Measurements from ENCODE around the gene PCDHAC1.

PCDHAC1 gene

GRCh38 chr5:140926443-140927227 is 536 bp downstream of the PCDHAC1 start:
- no peak overlapping the region for H3K4me3 ChIP-seq (ENCODE audit: low read depth in 1 of 2, low read length in 2 of 2)
- H3K4me1 ChIP-seq (ENCODE audit: insufficient read depth, low read length), result no peaks in the 10 kb centered on the region
- H3K36me3 ChIP-seq (ENCODE audit: insufficient read depth, low read length), result no peaks in the 10 kb centered on the region
- DNase-seq (no peak), ATAC-seq (ENCODE audit: insufficient read depth, low read depth) (no peak)
- TF ChIP-seq EZH2 (IDR thresholded peaks at IDR 0.05; ENCODE audit: borderline replicate concordance, low read depth, low read length, severe bottlenecking), result no peak
- TF ChIP-seq, protein P1, sequence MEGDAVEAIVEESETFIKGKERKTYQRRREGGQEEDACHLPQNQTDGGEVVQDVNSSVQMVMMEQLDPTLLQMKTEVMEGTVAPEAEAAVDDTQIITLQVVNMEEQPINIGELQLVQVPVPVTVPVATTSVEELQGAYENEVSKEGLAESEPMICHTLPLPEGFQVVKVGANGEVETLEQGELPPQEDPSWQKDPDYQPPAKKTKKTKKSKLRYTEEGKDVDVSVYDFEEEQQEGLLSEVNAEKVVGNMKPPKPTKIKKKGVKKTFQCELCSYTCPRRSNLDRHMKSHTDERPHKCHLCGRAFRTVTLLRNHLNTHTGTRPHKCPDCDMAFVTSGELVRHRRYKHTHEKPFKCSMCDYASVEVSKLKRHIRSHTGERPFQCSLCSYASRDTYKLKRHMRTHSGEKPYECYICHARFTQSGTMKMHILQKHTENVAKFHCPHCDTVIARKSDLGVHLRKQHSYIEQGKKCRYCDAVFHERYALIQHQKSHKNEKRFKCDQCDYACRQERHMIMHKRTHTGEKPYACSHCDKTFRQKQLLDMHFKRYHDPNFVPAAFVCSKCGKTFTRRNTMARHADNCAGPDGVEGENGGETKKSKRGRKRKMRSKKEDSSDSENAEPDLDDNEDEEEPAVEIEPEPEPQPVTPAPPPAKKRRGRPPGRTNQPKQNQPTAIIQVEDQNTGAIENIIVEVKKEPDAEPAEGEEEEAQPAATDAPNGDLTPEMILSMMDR (IDR thresholded peaks at IDR 0.05; ENCODE audit: borderline replicate concordance, extremely low read depth, low read length, poor library complexity, severe bottlenecking), result no peak
- no peaks in the 10 kb centered on the region for H4K20me1 ChIP-seq (ENCODE audit: insufficient read depth, low read length)
- no peaks in the 10 kb centered on the region for H3K79me2 ChIP-seq (ENCODE audit: insufficient read depth, low read length)
- no peak overlapping the region for H3K27ac ChIP-seq (ENCODE audit: low read length)
- H3K9ac ChIP-seq (ENCODE audit: low read depth, low read length), result no peak overlapping the region
- H3K4me2 ChIP-seq (ENCODE audit: insufficient read depth, low read length), result no peak overlapping the region
- H3K9me3 ChIP-seq (ENCODE audit: insufficient read depth, low read length, severe bottlenecking), result peaks cover 4% of the 10 kb centered on the region
- no peak overlapping the region for H2AFZ ChIP-seq (ENCODE audit: low read depth, low read length)
- no peaks in the 10 kb centered on the region for H3K27me3 ChIP-seq (ENCODE audit: insufficient read depth, low read length, poor library complexity)

DNA sequence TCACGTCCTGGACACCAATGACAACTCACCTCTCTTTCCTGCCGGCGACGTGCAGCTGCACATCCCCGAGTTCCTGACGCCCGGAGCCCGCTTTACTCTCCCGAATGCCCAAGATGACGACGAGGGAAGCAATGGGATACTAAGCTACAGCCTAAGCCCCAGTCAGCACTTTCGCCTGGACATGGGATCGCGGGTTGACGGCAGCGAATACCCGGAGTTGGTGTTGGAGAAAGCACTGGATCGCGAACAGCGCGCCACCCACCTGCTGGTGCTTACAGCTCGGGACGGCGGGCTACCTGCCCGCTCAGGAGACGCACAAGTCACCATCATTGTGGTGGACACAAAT is 1.1 kb downstream of the PCDHAC1 start:
- DNase-seq (no peak), ATAC-seq (ENCODE audit: insufficient read depth, low read depth) (no peak)
- Histone ChIP-seq H2AFZ (ENCODE audit: low read depth, low read length) (no peak overlapping the region), H3K9me3 (ENCODE audit: insufficient read depth, low read length, severe bottlenecking) (peaks cover 4% of the 10 kb centered on the region), H3K9ac (ENCODE audit: low read depth, low read length) (no peak overlapping the region), H3K79me2 (ENCODE audit: insufficient read depth, low read length) (no peaks in the 10 kb centered on the region), H3K4me2 (ENCODE audit: insufficient read depth, low read length) (no peak overlapping the region), H4K20me1 (ENCODE audit: insufficient read depth, low read length) (no peaks in the 10 kb centered on the region), H3K4me1 (ENCODE audit: insufficient read depth, low read length) (no peaks in the 10 kb centered on the region), H3K36me3 (ENCODE audit: insufficient read depth, low read length) (no peaks in the 10 kb centered on the region), H3K4me3 (ENCODE audit: low read depth in 1 of 2, low read length in 2 of 2) (no peak overlapping the region), H3K27ac (ENCODE audit: low read length) (no peak overlapping the region), H3K27me3 (ENCODE audit: insufficient read depth, low read length, poor library complexity) (no peaks in the 10 kb centered on the region)
- TF ChIP-seq, protein P1 (IDR thresholded peaks at IDR 0.05; ENCODE audit: borderline replicate concordance, extremely low read depth, low read length, poor library complexity, severe bottlenecking), result no peak
- no peak for TF ChIP-seq EZH2 (IDR thresholded peaks at IDR 0.05; ENCODE audit: borderline replicate concordance, low read depth, low read length, severe bottlenecking)

GRCh38 chr5:140934964-140935606 is 9.0 kb downstream of the PCDHAC1 start:
- Histone ChIP-seq H2AFZ (ENCODE audit: low read depth, low read length) (no peak overlapping the region), H3K27ac (ENCODE audit: low read length) (no peak overlapping the region), H3K9me3 (ENCODE audit: insufficient read depth, low read length, severe bottlenecking) (no peaks in the 10 kb centered on the region), H4K20me1 (ENCODE audit: insufficient read depth, low read length) (no peaks in the 10 kb centered on the region), H3K9ac (ENCODE audit: low read depth, low read length) (no peak overlapping the region), H3K27me3 (ENCODE audit: insufficient read depth, low read length, poor library complexity) (no peaks in the 10 kb centered on the region), H3K4me3 (ENCODE audit: low read depth in 1 of 2, low read length in 2 of 2) (no peak overlapping the region), H3K4me2 (ENCODE audit: insufficient read depth, low read length) (no peak overlapping the region), H3K4me1 (ENCODE audit: insufficient read depth, low read length) (no peaks in the 10 kb centered on the region), H3K36me3 (ENCODE audit: insufficient read depth, low read length) (no peaks in the 10 kb centered on the region), H3K79me2 (ENCODE audit: insufficient read depth, low read length) (no peaks in the 10 kb centered on the region)
- DNase-seq (no peak), ATAC-seq (ENCODE audit: insufficient read depth, low read depth) (no peak)
- TF ChIP-seq, protein P1 (IDR thresholded peaks at IDR 0.05; ENCODE audit: borderline replicate concordance, extremely low read depth, low read length, poor library complexity, severe bottlenecking), result no peak
- no peak for TF ChIP-seq EZH2 (IDR thresholded peaks at IDR 0.05; ENCODE audit: borderline replicate concordance, low read depth, low read length, severe bottlenecking)
